Gastroesophageal sphincter (tissue), 3 donors: Measurements from ENCODE around the gene FRMD1.

ENCODE experiments used
- EP300 ChIP-seq: sonication (generic); formaldehyde crosslinking; IDR thresholded peaks from one replicate; pipeline ENCODE4 v1.6.1; 2017; ENCODE audit warnings: antibody characterized with exemption, mild to moderate bottlenecking
- POLR2AphosphoS5 ChIP-seq: sonication (generic); formaldehyde crosslinking; IDR thresholded peaks from one replicate; pipeline ENCODE4 v1.6.1; 2017; ENCODE audit warnings: antibody characterized with exemption
- TF ChIP-seq, protein P1 (sequence below), 4 experiments: fragments of 200-600 bp in 2 of 4; fragments of 450-650 bp in 2 of 4; sonication (generic) in 1 of 4; IDR thresholded peaks; one replicate each; pipeline ENCODE4 v1.5.1; 2017 to 2019; ENCODE audit warnings: antibody characterized with exemption in 4 of 4, mild to moderate bottlenecking in 2 of 4, moderate library complexity in 2 of 4

DNA sequence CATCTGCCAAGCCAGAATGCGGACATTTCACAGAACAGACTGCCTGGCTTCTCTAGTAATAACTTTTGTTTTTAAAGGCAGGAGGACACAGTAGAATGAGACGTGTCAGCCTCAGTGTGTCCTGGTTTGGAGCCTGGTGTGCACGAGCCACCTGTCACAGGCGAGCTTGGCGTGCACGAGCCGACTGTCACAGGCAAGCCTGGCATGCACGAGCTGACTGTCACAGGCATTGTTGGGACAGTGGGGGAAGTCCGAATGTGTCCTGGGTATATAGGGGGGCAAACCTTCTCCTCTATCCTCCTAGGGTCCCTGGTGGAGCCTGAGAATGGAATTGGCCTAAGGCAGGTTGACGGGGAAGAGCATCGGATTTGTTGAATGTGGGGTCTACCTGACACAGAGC, 74.1 kb downstream of the FRMD1 start:
- TF ChIP-seq, protein P1, sequence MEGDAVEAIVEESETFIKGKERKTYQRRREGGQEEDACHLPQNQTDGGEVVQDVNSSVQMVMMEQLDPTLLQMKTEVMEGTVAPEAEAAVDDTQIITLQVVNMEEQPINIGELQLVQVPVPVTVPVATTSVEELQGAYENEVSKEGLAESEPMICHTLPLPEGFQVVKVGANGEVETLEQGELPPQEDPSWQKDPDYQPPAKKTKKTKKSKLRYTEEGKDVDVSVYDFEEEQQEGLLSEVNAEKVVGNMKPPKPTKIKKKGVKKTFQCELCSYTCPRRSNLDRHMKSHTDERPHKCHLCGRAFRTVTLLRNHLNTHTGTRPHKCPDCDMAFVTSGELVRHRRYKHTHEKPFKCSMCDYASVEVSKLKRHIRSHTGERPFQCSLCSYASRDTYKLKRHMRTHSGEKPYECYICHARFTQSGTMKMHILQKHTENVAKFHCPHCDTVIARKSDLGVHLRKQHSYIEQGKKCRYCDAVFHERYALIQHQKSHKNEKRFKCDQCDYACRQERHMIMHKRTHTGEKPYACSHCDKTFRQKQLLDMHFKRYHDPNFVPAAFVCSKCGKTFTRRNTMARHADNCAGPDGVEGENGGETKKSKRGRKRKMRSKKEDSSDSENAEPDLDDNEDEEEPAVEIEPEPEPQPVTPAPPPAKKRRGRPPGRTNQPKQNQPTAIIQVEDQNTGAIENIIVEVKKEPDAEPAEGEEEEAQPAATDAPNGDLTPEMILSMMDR (IDR thresholded peaks at IDR 0.05) = no peak
- TF ChIP-seq POLR2AphosphoS5 (no peak), EP300 (no peak)
